ENCODE measurements around the gene PSMB5.

GRCh38 chr14:23044840-23045239 is 10.1 kb upstream of the PSMB5 start:
- TF ChIP-seq CTCF (IDR thresholded peaks at IDR 0.05) (no peak), POLR2A (IDR thresholded peaks at IDR 0.05) (no peak)
